GM23248 (cell line): ENCODE measurements around the gene GAB2.

Experiments used
- EZH2 ChIP-seq: fragments of 200-600 bp; sonication (generic); IDR thresholded peaks from 2 replicates; pipeline ENCODE4 v1.6.1; 2018; ENCODE audit warnings: antibody characterized with exemption, mild to moderate bottlenecking; ENCODE audit not compliant: insufficient read depth, poor library complexity, severe bottlenecking
- EZH2phosphoT487 ChIP-seq: fragments of 200-600 bp; sonication (generic); IDR thresholded peaks from 2 replicates; pipeline ENCODE4 v1.6.1; 2018; ENCODE audit warnings: antibody characterized with exemption, moderate library complexity, mild to moderate bottlenecking, low read depth; ENCODE audit not compliant: insufficient read depth

GRCh38 chr11:78441956-78442355, 24.3 kb upstream of the GAB2 start:
- TF ChIP-seq EZH2 = no peak
- TF ChIP-seq EZH2phosphoT487 = no peak
